GM12873 (cell line): ENCODE data around the gene NLRP3.

Experiments
- TF ChIP-seq, protein P1 (sequence below): IDR thresholded peaks from 2 replicates; pipeline ENCODE4 v1.5.1; 2012; ENCODE audit warnings: low read depth, mild to moderate bottlenecking, moderate library complexity, low read length, control low read depth; ENCODE audit not compliant: insufficient read depth; ENCODE audit errors: missing control alignments

NLRP3 gene

GRCh38 chr1:247419336-247419735 lies 3.4 kb downstream of the NLRP3 start:
- TF ChIP-seq, protein P1, sequence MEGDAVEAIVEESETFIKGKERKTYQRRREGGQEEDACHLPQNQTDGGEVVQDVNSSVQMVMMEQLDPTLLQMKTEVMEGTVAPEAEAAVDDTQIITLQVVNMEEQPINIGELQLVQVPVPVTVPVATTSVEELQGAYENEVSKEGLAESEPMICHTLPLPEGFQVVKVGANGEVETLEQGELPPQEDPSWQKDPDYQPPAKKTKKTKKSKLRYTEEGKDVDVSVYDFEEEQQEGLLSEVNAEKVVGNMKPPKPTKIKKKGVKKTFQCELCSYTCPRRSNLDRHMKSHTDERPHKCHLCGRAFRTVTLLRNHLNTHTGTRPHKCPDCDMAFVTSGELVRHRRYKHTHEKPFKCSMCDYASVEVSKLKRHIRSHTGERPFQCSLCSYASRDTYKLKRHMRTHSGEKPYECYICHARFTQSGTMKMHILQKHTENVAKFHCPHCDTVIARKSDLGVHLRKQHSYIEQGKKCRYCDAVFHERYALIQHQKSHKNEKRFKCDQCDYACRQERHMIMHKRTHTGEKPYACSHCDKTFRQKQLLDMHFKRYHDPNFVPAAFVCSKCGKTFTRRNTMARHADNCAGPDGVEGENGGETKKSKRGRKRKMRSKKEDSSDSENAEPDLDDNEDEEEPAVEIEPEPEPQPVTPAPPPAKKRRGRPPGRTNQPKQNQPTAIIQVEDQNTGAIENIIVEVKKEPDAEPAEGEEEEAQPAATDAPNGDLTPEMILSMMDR, result no peak

DNA sequence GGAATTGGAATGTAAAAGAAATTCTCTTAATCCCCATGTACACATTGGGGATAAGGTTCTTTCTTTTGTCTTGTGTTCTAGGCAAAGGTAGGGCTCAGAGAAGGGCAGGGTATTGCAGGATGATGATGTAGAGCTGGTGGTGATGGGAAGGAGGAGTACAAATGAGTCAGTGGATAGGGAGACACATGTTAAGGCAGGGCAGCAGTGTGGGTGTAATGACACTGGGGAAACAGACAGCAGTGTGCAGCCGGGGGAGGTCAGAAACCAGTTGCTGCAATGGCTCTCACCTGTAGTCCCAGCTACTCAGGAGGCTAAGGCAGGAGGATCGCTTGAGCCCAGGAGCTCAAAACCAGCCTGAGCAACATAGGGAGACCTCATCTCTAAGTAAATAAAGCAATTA lies 5.1 kb downstream of the NLRP3 start:
- TF ChIP-seq, protein P1, result no peak

GRCh38 chr1:247429496-247429895 lies 13.5 kb downstream of the NLRP3 start:
- TF ChIP-seq, protein P1, result no peak

- TF ChIP-seq, protein P1, result no peak
These were observed 14.5 kb downstream of the NLRP3 start for GRCh38 chr1:247430434-247430833.

DNA sequence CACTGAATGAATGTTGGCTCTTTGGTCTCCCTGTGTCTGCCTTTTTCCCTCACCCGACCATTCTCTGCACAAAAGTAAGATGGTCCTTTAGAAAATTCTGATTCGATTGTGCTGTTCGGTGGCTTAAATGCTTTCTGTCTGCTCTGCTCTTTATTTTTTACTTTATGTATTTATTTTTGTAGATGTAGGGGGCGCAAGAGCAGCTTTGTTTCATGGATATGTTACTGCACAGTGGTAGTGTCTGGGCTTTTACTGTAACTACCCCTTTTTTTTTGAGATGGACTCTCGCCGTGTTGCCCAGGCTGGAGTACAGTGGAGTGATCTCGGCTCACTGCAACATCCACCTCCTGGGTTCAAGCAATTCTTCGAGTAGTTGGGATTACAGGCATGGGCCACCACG lies 15.7 kb downstream of the NLRP3 start:
- TF ChIP-seq, protein P1, result peak; percentile 12

DNA sequence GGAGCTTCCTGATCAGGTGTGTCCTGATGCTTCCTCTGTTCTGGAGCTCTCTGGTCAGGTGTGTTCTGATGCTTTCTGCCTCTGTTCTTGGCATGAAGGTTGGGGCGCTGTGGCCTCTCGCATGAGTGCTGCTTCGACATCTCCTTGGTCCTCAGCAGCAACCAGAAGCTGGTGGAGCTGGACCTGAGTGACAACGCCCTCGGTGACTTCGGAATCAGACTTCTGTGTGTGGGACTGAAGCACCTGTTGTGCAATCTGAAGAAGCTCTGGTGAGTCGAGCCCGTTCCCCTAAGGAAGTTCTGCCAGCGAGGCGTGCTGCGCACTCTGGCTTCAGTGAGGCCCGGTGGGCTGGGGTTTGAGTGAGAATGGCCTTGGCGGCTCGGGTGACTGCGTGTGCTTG lies 18.0 kb downstream of the NLRP3 start:
- TF ChIP-seq, protein P1, result no peak

GRCh38 chr1:247435030-247435758 lies 19.2 kb downstream of the NLRP3 start:
- TF ChIP-seq, protein P1, result no peak
